ENCODE results near the gene CTDSPL. TPM values are rescaled to one million over a fixed set of nuclear protein-coding genes. Genes with fewer than 3 reads are reported as not detected.

CTDSPL gene
- total RNA-seq, 1 donor from 2014 or later = 6.1 TPM

- H3K36me3 Mint-ChIP-seq (ENCODE audit: low read depth) = peaks cover 34% of the 10 kb centered on the region
- DNase-seq = no peak
- no peak overlapping the region for H3K27ac Mint-ChIP-seq
- no peaks in the 10 kb centered on the region for H3K27me3 Mint-ChIP-seq
- no peaks in the 10 kb centered on the region for H3K9me3 Mint-ChIP-seq
- intact Hi-C loops (cut with micrococcal nuclease) = loop anchor here (1.0 kb wide), 3 partner anchors 30 to 475 kb away; no protein-coding TSS in a partner anchor
- no peak overlapping the region for H3K4me3 Mint-ChIP-seq
- peaks cover 20% of the 10 kb centered on the region for H3K4me1 Mint-ChIP-seq
These were observed 142.2 kb downstream of the CTDSPL start for GRCh38 chr3:38003817-38004414.

- H3K4me1 Mint-ChIP-seq = peaks cover 15% of the 10 kb centered on the region
- intact Hi-C loops (cut with micrococcal nuclease) = loop anchor here (1.0 kb wide), 1 partner anchor 475 kb away; no protein-coding TSS in a partner anchor
- DNase-seq = peak; percentile 87
- H3K27ac Mint-ChIP-seq = no peak overlapping the region
- H3K36me3 Mint-ChIP-seq (ENCODE audit: low read depth) = peaks cover 28% of the 10 kb centered on the region
- no peaks in the 10 kb centered on the region for H3K27me3 Mint-ChIP-seq
- no peak overlapping the region for H3K4me3 Mint-ChIP-seq
- no peaks in the 10 kb centered on the region for H3K9me3 Mint-ChIP-seq
These were observed 142.9 kb downstream of the CTDSPL start for GRCh38 chr3:38004415-38005075.

- peaks cover 22% of the 10 kb centered on the region for H3K36me3 Mint-ChIP-seq (ENCODE audit: low read depth)
- H3K4me1 Mint-ChIP-seq = peaks cover 12% of the 10 kb centered on the region
- DNase-seq = no peak
- H3K27ac Mint-ChIP-seq = no peak overlapping the region
- no peaks in the 10 kb centered on the region for H3K27me3 Mint-ChIP-seq
- no peaks in the 10 kb centered on the region for H3K9me3 Mint-ChIP-seq
- H3K4me3 Mint-ChIP-seq = no peak overlapping the region
- intact Hi-C loops (cut with micrococcal nuclease) = no loop called here
These were observed 143.7 kb downstream of the CTDSPL start for GRCh38 chr3:38005076-38006020.

- Mint-ChIP-seq H3K27ac (no peak overlapping the region), H3K36me3 (ENCODE audit: low read depth) (peaks cover 21% of the 10 kb centered on the region), H3K4me1 (peaks cover 12% of the 10 kb centered on the region), H3K27me3 (no peaks in the 10 kb centered on the region), H3K9me3 (no peaks in the 10 kb centered on the region), H3K4me3 (no peak overlapping the region)
- no peak for DNase-seq
- intact Hi-C loops (cut with micrococcal nuclease) = no loop called here
These were observed 144.4 kb downstream of the CTDSPL start for GRCh38 chr3:38006031-38006430.

DNA sequence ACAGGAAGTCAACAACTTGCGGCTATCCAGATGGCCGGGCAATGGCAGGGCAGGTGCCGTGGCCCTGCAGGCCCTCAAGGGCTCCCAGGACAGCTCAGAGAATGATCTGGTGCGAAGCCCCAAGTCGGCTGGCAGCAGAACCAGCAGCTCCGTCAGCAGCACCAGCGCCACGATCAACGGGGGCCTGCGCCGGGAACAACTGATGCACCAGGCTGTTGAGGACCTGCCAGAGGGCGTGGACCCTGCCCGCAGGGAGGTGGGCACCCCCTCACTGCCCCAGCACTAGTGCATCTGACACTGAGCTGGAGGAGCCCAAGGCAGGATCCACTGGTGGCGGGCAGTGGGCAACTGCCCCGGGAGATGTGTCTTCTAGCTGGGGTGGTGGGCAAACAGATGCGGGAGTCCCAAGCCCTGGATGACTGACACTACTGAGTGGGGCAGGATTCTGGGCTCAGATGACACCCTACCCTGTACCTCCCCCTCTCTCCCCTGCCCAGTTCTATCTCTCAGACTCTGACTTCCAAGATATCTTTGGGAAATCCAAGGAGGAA is 144.8 kb downstream of the CTDSPL start:
- Mint-ChIP-seq H3K27me3 (no peaks in the 10 kb centered on the region), H3K4me1 (peaks cover 12% of the 10 kb centered on the region), H3K36me3 (ENCODE audit: low read depth) (peaks cover 21% of the 10 kb centered on the region), H3K9me3 (no peaks in the 10 kb centered on the region), H3K27ac (no peak overlapping the region), H3K4me3 (no peak overlapping the region)
- intact Hi-C loops (cut with micrococcal nuclease) = no loop called here
- DNase-seq = no peak

GRCh38 chr3:38007754-38008090 is 146.0 kb downstream of the CTDSPL start:
- H3K4me1 Mint-ChIP-seq = peaks cover 12% of the 10 kb centered on the region
- H3K27ac Mint-ChIP-seq = no peak overlapping the region
- H3K36me3 Mint-ChIP-seq (ENCODE audit: low read depth) = peaks cover 17% of the 10 kb centered on the region
- no peak for DNase-seq
- H3K9me3 Mint-ChIP-seq = no peaks in the 10 kb centered on the region
- H3K4me3 Mint-ChIP-seq = no peak overlapping the region
- intact Hi-C loops (cut with micrococcal nuclease) = no loop called here
- H3K27me3 Mint-ChIP-seq = no peaks in the 10 kb centered on the region

DNA sequence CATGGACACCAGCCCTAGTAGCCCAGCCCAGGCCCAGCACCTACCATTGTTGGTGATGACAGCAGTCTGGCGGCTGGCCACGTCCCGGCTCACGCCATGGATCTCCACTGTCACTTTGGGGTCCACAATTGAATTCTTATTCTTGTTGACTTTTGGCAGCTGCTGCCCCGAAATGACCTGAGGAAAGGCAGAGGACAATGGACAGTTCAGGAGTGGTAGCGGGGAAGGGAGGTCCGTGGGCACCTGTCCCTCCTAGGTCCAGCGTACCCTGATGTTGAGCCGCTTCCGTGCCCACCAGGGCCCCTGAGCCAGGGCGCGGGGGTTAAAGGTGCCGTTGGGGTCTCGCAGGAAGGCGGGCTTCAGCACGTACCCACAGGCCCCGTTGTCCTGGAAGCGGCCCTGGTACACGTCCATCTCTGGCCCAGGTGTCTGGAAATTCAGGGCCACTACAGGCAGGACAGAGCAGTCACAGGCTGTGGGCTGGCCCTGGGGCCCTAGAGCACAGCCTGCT is 146.6 kb downstream of the CTDSPL start:
- Mint-ChIP-seq H3K4me3 (no peak overlapping the region), H3K27me3 (no peaks in the 10 kb centered on the region), H3K36me3 (ENCODE audit: low read depth) (peaks cover 14% of the 10 kb centered on the region), H3K9me3 (no peaks in the 10 kb centered on the region), H3K4me1 (peaks cover 9% of the 10 kb centered on the region), H3K27ac (no peak overlapping the region)
- intact Hi-C loops (cut with micrococcal nuclease) = no loop called here
- DNase-seq = no peak

- H3K27me3 Mint-ChIP-seq = no peaks in the 10 kb centered on the region
- H3K4me1 Mint-ChIP-seq = peaks cover 8% of the 10 kb centered on the region
- no peak for DNase-seq
- H3K36me3 Mint-ChIP-seq (ENCODE audit: low read depth) = peaks cover 16% of the 10 kb centered on the region
- intact Hi-C loops (cut with micrococcal nuclease) = no loop called here
- no peak overlapping the region for H3K4me3 Mint-ChIP-seq
- H3K27ac Mint-ChIP-seq = no peak overlapping the region
- no peaks in the 10 kb centered on the region for H3K9me3 Mint-ChIP-seq
These were observed 147.4 kb downstream of the CTDSPL start for GRCh38 chr3:38008971-38009580.

- intact Hi-C loops (cut with micrococcal nuclease) = no loop called here
- Mint-ChIP-seq H3K4me1 (peaks cover 2% of the 10 kb centered on the region), H3K9me3 (no peaks in the 10 kb centered on the region), H3K4me3 (no peak overlapping the region), H3K27me3 (no peaks in the 10 kb centered on the region), H3K27ac (no peak overlapping the region), H3K36me3 (ENCODE audit: low read depth) (peaks cover 12% of the 10 kb centered on the region)
- no peak for DNase-seq
These were observed 148.3 kb downstream of the CTDSPL start for GRCh38 chr3:38009807-38010591.

DNA sequence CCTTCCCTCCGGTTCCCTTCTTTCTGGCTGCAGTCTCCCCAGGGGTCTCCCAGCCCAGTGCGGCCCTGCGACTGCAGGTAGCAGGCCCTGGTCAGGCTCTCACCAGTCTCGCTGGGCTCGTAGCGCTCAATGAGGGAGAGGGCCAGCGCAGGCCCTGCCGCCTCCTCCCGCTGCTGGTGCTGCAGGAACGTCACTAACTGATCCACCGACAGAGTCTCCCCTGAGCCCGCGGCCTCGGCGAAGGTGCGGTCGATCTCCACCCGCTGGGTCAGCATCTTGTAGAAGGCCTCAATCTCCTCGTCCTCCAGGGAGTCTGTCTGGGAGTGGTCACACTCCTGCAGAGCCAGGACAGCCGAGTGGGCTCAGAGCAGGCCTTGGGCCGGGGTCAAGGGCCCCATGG is 149.4 kb downstream of the CTDSPL start:
- Mint-ChIP-seq H3K9me3 (peaks cover 2% of the 10 kb centered on the region), H3K27ac (no peak overlapping the region)

GRCh38 chr3:38015485-38015884 is 153.8 kb downstream of the CTDSPL start:
- no peak overlapping the region for H3K4me3 Mint-ChIP-seq
- DNase-seq = no peak
- H3K9me3 Mint-ChIP-seq = peaks cover 10% of the 10 kb centered on the region
- no peak overlapping the region for H3K27ac Mint-ChIP-seq
- peaks cover 29% of the 10 kb centered on the region for H3K36me3 Mint-ChIP-seq (ENCODE audit: low read depth)
- no peaks in the 10 kb centered on the region for H3K4me1 Mint-ChIP-seq
- intact Hi-C loops (cut with micrococcal nuclease) = no loop called here
- H3K27me3 Mint-ChIP-seq = no peaks in the 10 kb centered on the region

More for the DNA sequence above, 149.4 kb downstream of the CTDSPL start:
- no peak for DNase-seq
- intact Hi-C loops (cut with micrococcal nuclease) = no loop called here
- Mint-ChIP-seq H3K4me1 (no peaks in the 10 kb centered on the region), H3K27me3 (no peaks in the 10 kb centered on the region), H3K36me3 (ENCODE audit: low read depth) (peaks cover 18% of the 10 kb centered on the region), H3K4me3 (no peak overlapping the region)

- intact Hi-C loops (cut with micrococcal nuclease) = no loop called here
These were observed 154.3 kb downstream of the CTDSPL start for GRCh38 chr3:38015984-38016383.

DNA sequence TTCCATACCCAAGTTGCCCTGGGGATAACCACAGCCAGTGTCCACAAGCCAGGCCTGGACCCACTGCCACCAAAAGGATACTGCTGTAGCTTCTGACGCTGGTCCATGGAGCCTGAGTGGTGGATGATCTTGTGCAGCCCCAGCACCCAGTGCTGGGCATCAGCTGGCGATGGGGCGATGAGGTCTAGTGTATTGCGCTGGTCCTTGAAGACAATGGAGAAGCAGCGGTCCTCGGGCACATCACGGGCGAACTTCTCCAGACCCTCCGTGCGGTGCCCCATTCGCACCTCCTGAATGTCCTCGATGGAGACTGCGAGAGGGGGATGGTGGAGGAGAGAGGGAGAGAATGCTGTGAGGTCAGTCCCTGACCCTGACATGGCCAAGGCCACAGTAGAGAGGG is 154.7 kb downstream of the CTDSPL start:
- no peak overlapping the region for H3K4me3 Mint-ChIP-seq
- peaks cover 29% of the 10 kb centered on the region for H3K36me3 Mint-ChIP-seq (ENCODE audit: low read depth)
- no peak overlapping the region for H3K27ac Mint-ChIP-seq
- intact Hi-C loops (cut with micrococcal nuclease) = no loop called here
- H3K9me3 Mint-ChIP-seq = peaks cover 10% of the 10 kb centered on the region
- DNase-seq = no peak
- H3K27me3 Mint-ChIP-seq = no peaks in the 10 kb centered on the region
- H3K4me1 Mint-ChIP-seq = peaks cover 3% of the 10 kb centered on the region

More at GRCh38 chr3:38015984-38016383, 154.3 kb downstream of the CTDSPL start:
- Mint-ChIP-seq H3K27ac (no peak overlapping the region), H3K4me3 (no peak overlapping the region), H3K36me3 (ENCODE audit: low read depth) (peaks cover 29% of the 10 kb centered on the region), H3K27me3 (no peaks in the 10 kb centered on the region), H3K9me3 (peaks cover 10% of the 10 kb centered on the region), H3K4me1 (no peaks in the 10 kb centered on the region)
- DNase-seq = no peak
